PFSK-1 (cell line): ENCODE measurements around the gene HTT.

Source experiments
- POLR2AphosphoS5 ChIP-seq: IDR thresholded peaks from 2 replicates; pipeline ENCODE4 v1.6.1; 2012; ENCODE audit warnings: low read depth, mild to moderate bottlenecking, control low read depth, low read length, moderate library complexity
- REST ChIP-seq, 2 experiments: IDR thresholded peaks; 2 replicates each; pipeline versions ENCODE4 v1.6.1 to v1.8.0; 2011 to 2012; ENCODE audit warnings: low read depth in 2 of 2, low read length in 2 of 2, control low read depth in 1 of 2, inconsistent platforms in 1 of 2, mild to moderate bottlenecking in 1 of 2, moderate library complexity in 1 of 2; ENCODE audit not compliant: insufficient read depth in 1 of 2
- SIN3A ChIP-seq: IDR thresholded peaks from 2 replicates; pipeline ENCODE4 v1.6.1; 2012; ENCODE audit warnings: mild to moderate bottlenecking, low read length, moderate library complexity, borderline replicate concordance; ENCODE audit not compliant: insufficient read depth
- TAF1 ChIP-seq: IDR thresholded peaks from 2 replicates; pipeline ENCODE4 v1.6.1; 2012; ENCODE audit warnings: low read length, control low read depth, borderline replicate concordance; ENCODE audit not compliant: insufficient read depth

- TF ChIP-seq POLR2AphosphoS5, result no peak
- TF ChIP-seq SIN3A, result no peak
- TF ChIP-seq REST (IDR thresholded peaks at IDR 0.05; ENCODE audit: insufficient read depth in 1 of 2, low read depth in 2 of 2, low read length in 2 of 2), result no peak
- no peak for TF ChIP-seq TAF1
Measured at GRCh38 chr4:3226467-3226866, 152.0 kb downstream of the HTT start.
